HEK293T (cell line): ENCODE measurements around the gene KLC1.

Source experiments
- BHLHE40 ChIP-seq: fragments of 450-650 bp; IDR thresholded peaks from 2 replicates; pipeline ENCODE4 v1.6.1; 2016; ENCODE audit warnings: mild to moderate bottlenecking, moderate library complexity, borderline replicate concordance
- CTBP1 ChIP-seq: fragments of 450-650 bp; IDR thresholded peaks from 2 replicates; pipeline ENCODE4 v1.6.1; 2016; ENCODE audit warnings: borderline replicate concordance
- ELF4 ChIP-seq: fragments of 450-650 bp; IDR thresholded peaks from 2 replicates; pipeline ENCODE4 v1.6.1; 2017; ENCODE audit warnings: antibody characterized with exemption
- FOXA1 ChIP-seq: fragments of 450-650 bp; IDR thresholded peaks from 2 replicates; pipeline ENCODE4 v1.6.1; 2016; ENCODE audit warnings: mild to moderate bottlenecking
- FOXK2 ChIP-seq: fragments of 450-650 bp; IDR thresholded peaks from 2 replicates; pipeline ENCODE4 v1.6.1; 2016; ENCODE audit warnings: mild to moderate bottlenecking
- FOXM1 ChIP-seq: fragments of 450-650 bp; IDR thresholded peaks from 2 replicates; pipeline ENCODE4 v1.6.1; 2017; ENCODE audit warnings: mild to moderate bottlenecking, borderline replicate concordance
- HDGF ChIP-seq: fragments of 450-650 bp; IDR thresholded peaks from 2 replicates; pipeline ENCODE4 v1.6.1; 2017; ENCODE audit warnings: antibody characterized with exemption, borderline replicate concordance
- NFRKB ChIP-seq: fragments of 450-650 bp; IDR thresholded peaks from 2 replicates; pipeline ENCODE4 v1.6.1; 2016; ENCODE audit warnings: mild to moderate bottlenecking, moderate library complexity
- SP1 ChIP-seq: fragments of 450-650 bp; IDR thresholded peaks from 2 replicates; pipeline ENCODE4 v1.6.1; 2017

DNA sequence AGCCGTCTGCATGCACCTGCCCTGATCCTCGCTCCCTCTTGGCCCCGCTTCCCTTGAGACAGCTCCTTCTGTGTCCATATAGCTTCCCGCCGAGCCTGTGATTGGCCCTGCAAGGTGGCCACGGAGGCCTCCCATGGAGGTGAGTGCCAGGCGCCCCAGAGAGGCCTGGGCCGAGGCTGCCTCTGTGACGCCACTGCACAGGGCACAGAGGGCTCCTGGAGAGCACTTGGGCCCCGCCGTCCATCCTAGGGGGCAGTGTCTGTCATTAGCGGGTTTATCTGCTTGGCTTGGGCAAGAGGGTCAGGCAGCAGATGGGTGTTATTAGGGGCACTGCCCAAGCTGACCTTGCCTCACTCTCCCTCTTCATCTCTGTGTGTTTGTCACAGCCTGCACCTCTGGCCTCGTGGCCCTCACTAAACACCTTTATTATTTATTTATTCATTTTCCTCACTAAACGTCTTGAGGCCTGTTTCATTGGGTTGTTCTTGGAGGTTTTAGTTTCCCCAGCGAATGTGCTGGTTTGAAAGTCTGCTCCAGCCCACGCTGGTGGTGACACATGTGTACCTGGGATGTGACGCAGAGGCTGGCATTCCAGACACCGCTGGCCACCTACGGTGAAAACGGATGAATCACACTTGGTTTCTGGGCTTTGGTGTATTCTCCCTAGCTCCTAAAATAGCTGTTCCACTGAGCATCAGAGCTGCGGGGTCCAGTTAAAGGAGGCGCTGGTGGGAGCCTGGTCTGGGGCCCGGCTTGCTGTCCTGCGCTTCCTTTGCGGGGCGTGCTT, 92.5 kb downstream of the KLC1 start:
- TF ChIP-seq FOXK2 (no peak), SP1 (no peak), CTBP1 (no peak), FOXA1 (no peak), FOXM1 (no peak), BHLHE40 (no peak), ELF4 (no peak), HDGF (no peak), NFRKB (no peak)
